Left colon (tissue), 2 donors: ENCODE measurements around the gene TSC2. TPM values are rescaled to one million over a fixed set of nuclear protein-coding genes. Genes with fewer than 3 reads are reported as not detected.
A peak's percentile ranks its signal among the peaks of the same experiment; 100 is the strongest.

ENCODE experiments used
- ATAC-seq: fragments of 200-7000 bp; cut with Tn5 transposase; one replicate; pipeline ENCODE4 v1.9.1; 2020; ENCODE audit warnings: mild to moderate bottlenecking, moderate library complexity
- DNase-seq, 2 donors: peaks; one replicate each; pipeline ENCODE4 v3.0.0-alpha.2; 2020
- intact Hi-C, 2 donors: fragments of 100-400 bp; cut with DNase I in 1 of 2; cut with micrococcal nuclease in 1 of 2; formaldehyde crosslinking; loops; one replicate each; pipeline versions ENCODE4 v1.11.2 to v1.14.0; 2022; cut with DNase I, micrococcal nuclease
- total RNA-seq, 2 donors: library from RNA; stranded (reverse); fragmentation: NEBNext Ultra II Directional; extraction: Animal tissue kit (Norgen Biotek cat#: 25700); gene quantifications; one replicate each; pipeline ENCODE4 v1.2.1, GENCODE V29; 2021
- donor health status: DM: no; HTN: no; CAD: no.
- donor health status: DM: yes; HTN: yes; CAD: no.

Gene TSC2
- total RNA-seq, 2 donors from 2014 or later, result 115 to 118 TPM

GRCh38 chr16:2054543-2055245, 6.9 kb downstream of the TSC2 start:
- intact Hi-C loops, result no loop called here
- ATAC-seq (peak; percentile 98), DNase-seq (peak; percentile 93)

DNA sequence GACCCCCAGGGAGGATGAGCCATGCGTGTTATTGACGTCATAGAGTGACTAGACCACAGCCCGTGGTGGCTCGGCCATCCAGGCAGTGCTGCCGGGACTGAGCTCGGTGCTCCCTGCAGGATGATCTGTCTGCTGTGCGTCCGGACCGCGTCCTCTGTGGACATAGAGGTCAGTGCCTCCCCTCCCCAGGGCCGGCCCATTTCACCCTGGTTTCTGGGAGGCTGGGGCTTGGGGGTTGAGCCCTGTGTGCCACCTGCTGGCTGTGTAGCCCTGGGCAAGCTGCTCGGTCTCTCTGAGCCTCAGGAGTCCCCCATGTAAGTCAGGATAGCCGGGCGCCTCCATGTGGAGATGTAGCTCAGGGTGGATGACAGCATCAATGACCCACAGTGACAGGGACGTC, 8.3 kb downstream of the TSC2 start:
- ATAC-seq (no peak), DNase-seq (no peak)
- intact Hi-C loops, result no loop called here

DNA sequence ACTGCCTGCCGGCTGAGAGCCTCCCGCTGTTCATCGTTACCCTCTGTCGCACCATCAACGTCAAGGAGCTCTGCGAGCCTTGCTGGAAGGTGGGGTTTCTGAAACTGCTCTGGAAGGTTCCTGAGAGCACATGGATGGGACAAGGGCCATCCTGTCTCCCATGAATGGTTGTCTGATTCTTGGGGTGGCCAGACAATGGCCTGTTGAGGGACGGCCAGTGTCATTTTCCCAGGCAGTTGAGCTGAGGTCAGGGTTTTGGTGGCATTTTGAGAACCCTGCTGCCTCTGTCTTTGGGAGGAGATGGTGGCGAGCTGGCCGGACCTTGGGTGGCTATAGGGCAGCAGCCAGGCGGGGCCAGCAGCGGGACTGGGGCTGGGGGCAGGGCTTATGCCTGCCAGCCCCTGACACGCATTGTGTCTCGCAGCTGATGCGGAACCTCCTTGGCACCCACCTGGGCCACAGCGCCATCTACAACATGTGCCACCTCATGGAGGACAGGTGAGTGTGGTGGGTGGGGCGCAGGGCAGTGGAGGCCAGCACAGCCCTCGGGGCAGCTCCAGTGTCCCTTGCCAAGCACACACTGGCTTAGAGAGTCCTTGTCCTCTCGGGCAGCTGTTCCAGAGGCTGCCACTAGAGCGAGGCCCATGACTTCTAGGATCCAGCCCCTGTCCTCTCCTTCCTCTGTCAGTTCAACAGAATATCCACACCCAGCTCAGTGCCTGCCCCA, 9.1 kb downstream of the TSC2 start:
- intact Hi-C loops, result no loop called here
- ATAC-seq (no peak), DNase-seq (no peak)

DNA sequence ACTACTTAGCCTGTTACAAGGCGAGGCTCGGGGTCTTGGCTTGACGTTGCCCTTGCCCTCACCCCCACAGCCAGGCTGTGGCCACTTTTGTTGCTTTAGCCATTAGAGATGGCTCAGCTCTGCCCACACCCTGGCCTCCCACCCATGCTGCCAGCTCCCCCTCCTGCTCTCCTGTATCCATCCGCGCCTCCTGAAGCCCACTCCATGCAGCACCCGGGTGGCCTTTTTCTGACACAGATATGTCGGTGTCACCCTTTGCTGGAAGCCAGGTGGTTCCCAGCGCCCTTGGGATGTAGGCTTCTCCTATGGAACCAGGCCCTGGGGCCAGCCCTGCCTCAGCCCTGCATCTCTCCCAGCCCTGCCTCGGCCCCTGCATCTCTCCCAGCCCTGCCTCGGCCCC, 9.7 kb downstream of the TSC2 start:
- intact Hi-C loops, result no loop called here
- DNase-seq, result no peak
- no peak for ATAC-seq

- DNase-seq (no peak), ATAC-seq (no peak)
- intact Hi-C loops, result no loop called here
Measured at GRCh38 chr16:2058420-2058819, 10.6 kb downstream of the TSC2 start.

- no peak for ATAC-seq
- intact Hi-C loops, result no loop called here
- DNase-seq, result no peak
Measured at GRCh38 chr16:2058872-2059271, 11.1 kb downstream of the TSC2 start.

DNA sequence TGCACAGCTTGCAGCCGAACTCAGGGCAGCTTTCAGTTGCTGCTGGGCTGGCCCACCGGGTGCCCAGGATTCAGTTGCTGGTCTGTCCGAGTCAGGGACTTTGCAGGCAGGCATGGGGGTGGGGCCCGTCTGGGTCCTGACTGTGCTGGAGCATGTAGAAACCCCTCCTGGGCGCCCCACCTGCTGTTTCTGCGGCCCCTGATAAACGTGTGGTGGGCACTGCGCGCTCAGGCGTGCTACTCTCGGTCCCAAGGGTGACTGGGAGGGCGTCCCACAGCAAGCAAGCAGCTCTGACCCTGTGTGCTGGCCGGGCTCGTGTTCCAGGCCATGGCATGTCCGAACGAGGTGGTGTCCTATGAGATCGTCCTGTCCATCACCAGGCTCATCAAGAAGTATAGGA, 12.6 kb downstream of the TSC2 start:
- intact Hi-C loops, result no loop called here
- DNase-seq (no peak), ATAC-seq (no peak)

- DNase-seq (no peak), ATAC-seq (no peak)
- intact Hi-C loops, result no loop called here
Measured at GRCh38 chr16:2061023-2061422, 13.2 kb downstream of the TSC2 start.

- DNase-seq (no peak), ATAC-seq (no peak)
Measured at GRCh38 chr16:2061526-2061925, 13.7 kb downstream of the TSC2 start.

GRCh38 chr16:2062801-2063200, 15.0 kb downstream of the TSC2 start:
- DNase-seq (no peak), ATAC-seq (no peak)
- intact Hi-C loops, result no loop called here

More at GRCh38 chr16:2061526-2061925, 13.7 kb downstream of the TSC2 start:
- intact Hi-C loops, result no loop called here

DNA sequence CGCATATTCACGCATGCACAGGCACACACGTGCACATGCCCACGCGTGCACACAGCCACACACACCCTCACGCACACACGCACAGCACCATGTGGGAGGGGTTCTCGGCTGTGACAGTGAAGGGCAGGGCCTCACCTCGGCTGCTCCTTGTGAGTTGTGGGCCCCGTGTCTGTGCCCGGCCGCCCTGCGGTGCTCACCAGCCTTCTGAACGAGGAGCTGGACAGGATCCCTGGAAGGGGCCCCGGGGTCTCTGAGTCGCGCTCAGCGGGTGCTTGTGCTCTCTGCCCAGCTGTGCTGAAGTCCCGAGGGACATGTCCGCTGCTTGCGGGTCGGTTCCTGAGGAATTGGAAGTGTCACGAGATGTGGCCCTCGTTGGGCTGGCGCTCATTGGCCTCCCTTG, 16.1 kb downstream of the TSC2 start:
- intact Hi-C loops, result no loop called here
- ATAC-seq, result no peak
- DNase-seq, result no peak

GRCh38 chr16:2064368-2064945, 16.7 kb downstream of the TSC2 start:
- no peak for DNase-seq
- no peak for ATAC-seq
- intact Hi-C loops, result no loop called here

GRCh38 chr16:2066139-2066538, 18.4 kb downstream of the TSC2 start:
- ATAC-seq (no peak), DNase-seq (no peak)
- intact Hi-C loops, result no loop called here

DNA sequence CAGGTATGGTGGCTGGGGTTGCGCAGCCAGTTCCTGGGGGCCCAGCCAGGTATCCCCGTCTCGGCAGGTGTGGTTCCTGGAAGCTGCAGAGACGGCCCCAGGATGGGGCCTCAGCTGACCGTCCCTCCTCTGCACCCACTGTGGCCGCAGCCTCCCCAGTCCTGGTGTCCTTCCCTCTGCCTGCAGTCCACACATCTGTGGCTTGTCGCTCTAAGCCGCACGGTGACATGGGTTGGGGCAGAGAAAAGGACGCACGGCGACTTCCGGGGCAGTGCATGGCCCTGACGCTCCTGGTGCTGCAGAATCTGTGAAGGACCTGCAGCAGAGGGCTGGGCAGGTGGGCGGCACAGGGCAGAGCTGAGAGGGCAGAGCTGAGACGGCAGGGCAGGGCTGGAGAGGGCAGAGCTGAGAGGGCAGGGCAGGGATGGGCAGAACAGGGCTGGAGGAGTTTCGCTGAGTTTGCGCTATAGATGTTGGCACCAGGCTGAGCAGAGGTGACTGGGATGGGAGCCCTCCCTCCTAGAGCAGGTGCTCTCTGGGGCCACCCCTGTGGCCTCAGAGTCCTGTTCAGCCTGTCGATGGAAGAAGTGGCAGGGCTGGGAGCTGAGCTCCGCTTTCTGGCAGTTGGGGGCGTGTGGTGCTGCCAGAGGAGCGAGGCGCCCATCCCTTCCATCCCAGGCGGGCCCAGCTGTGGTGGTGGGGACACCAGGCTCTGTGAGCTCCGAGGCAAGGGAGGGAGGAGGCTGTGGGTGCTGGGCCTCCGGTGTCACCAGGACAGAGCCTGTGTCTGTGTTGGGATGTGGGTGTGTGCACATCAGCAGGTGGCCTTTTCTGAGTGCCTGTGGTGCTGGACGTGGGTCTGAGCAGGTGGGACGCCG, 23.0 kb downstream of the TSC2 start:
- DNase-seq, result no peak
- peak; percentile 11 for ATAC-seq
- intact Hi-C loops, result no loop called here

- peak; percentile 14 for ATAC-seq
- intact Hi-C loops, result no loop called here
- no peak for DNase-seq
Measured at GRCh38 chr16:2071454-2072202, 23.8 kb downstream of the TSC2 start.

DNA sequence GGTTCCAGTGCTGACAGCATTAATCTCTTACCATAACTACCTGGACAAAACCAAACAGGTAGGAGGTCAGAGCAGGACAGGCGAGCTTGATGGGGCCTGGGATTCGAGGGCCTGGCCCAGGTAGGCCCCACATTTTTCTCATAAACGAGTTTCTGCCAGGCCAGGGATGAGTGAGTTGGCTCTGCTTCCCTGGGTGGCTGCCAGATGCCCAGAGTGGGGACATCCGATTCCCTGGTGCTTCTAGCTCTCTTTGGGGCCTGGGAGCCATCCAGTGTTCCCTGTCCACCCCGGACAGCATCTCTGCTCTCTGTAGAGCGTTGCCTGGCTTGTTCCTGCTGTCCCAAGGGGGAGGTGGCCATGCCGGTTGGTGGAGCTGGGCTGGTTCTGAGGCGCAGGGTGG, 25.1 kb downstream of the TSC2 start:
- ATAC-seq (no peak), DNase-seq (no peak)
- intact Hi-C loops, result no loop called here

DNA sequence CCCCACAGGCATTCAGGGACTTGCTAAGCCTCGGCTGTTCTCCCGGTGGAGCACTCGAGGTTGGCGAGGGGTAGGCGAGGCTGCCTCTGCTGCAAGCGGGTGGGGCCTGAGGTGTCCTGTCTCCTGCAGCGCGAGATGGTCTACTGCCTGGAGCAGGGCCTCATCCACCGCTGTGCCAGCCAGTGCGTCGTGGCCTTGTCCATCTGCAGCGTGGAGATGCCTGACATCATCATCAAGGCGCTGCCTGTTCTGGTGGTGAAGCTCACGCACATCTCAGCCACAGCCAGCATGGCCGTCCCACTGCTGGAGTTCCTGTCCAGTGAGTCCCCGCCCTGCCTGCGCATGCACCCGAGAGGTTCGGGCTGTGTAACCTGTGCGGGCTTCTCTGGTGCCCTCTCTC, 26.3 kb downstream of the TSC2 start:
- ATAC-seq, result no peak

GRCh38 chr16:2075631-2076030, 27.8 kb downstream of the TSC2 start:
- intact Hi-C loops, result no loop called here
- no peak for ATAC-seq
- no peak for DNase-seq

More for the DNA sequence above, 26.3 kb downstream of the TSC2 start:
- intact Hi-C loops, result no loop called here
- DNase-seq, result no peak
